Measurements from ENCODE around the gene SOX4.

- no peak for TF ChIP-seq POLR2AphosphoS5 (IDR thresholded peaks at IDR 0.05)
- TF ChIP-seq CTCF (IDR thresholded peaks at IDR 0.05), result no peak
Measured at GRCh38 chr6:21616005-21616404, 22.5 kb downstream of the SOX4 start.

All from breast epithelium (tissue), 3 donors.